Measurements from ENCODE around the gene KRT31. TPM values are rescaled to one million over a fixed set of nuclear protein-coding genes. Genes with fewer than 3 reads are reported as not detected.

KRT31 gene
- total and polyA plus RNA-seq, 12 donors = 0.01 TPM; not detected in 11

DNA sequence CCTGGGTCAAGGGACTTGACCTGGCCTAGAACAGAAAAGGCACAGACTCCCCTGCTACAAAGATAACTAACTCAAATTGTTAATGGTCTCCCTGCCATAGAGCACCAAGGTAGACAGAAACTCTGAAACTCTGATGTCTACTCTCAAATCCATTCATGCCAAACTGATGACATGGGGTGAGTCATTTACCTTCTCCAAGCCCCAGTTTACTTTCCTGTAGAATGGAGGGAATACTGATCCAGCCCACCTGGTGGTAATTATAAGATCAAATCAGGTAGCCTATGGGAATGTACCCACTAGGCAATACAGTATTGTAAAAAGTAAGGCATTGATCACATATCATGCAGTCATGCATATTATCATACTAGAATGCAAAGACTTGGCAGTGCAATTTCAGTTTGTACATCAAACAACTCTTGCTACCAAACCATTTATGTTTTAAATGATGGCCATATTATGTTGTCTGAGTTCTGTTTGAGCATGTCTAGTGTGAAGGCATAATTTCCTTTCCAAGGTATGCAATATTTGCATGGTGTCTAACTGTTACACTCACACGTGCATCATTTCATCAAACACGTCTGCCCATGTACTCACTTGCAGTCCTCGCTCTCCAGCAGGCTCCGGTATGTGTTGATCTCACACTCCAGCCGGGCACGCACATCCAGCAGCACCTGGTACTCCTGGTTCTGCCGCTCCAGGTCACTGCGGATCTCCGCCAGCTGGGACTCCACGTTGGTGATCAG is 3.0 kb downstream of the KRT31 start:
- Histone ChIP-seq H3K36me3 (no peaks in the 10 kb centered on the region), H3K27me3 (peaks cover 0 to 22% (median 0%) of the 10 kb centered on the region in 7 donors), H3K9me3 (no peaks in the 10 kb centered on the region), H3K4me1 (peaks cover 0 to 16% (median 12%) of the 10 kb centered on the region in 9 donors), H3K4me3 (no peak overlapping the region), H3K27ac (no peak overlapping the region)
- 92 to 94% methylated on average over 10 of the region's 10 CpGs for WGBS, 2 donors
- intact Hi-C loops (cut with DNase I) = loop anchor here in 1 of 10 donors (10.0 kb wide), 1 partner anchor 60 kb away; no protein-coding TSS in a partner anchor
- TF ChIP-seq CTCF (IDR thresholded peaks at IDR 0.05) = no peak
- ATAC-seq (no peak), DNase-seq (no peak)

GRCh38 chr17:41393826-41394225 is 3.6 kb downstream of the KRT31 start:
- peak in 1 of 8 donors; percentile 40 for ATAC-seq
- no peak for DNase-seq
- H3K27me3 ChIP-seq = peaks cover 0 to 22% (median 0%) of the 10 kb centered on the region in 7 donors
- no peaks in the 10 kb centered on the region for H3K9me3 ChIP-seq
- intact Hi-C loops (cut with DNase I) = loop anchor here in 1 of 10 donors (10.0 kb wide), 1 partner anchor 61 kb away; no protein-coding TSS in a partner anchor
- H3K27ac ChIP-seq = no peak overlapping the region
- no peak overlapping the region for H3K4me3 ChIP-seq
- TF ChIP-seq CTCF (IDR thresholded peaks at IDR 0.05) = no peak
- no peaks in the 10 kb centered on the region for H3K36me3 ChIP-seq
- H3K4me1 ChIP-seq = peaks cover 0 to 16% (median 12%) of the 10 kb centered on the region in 9 donors
- WGBS, 2 donors = 85 to 88% methylated on average over 10 of the region's 10 CpGs

- peak overlapping the region in 1 of 10 donors; percentile 22 for H3K27ac ChIP-seq
- peak; percentile 75 to 97 (median 92) for ATAC-seq
- H3K9me3 ChIP-seq = no peaks in the 10 kb centered on the region
- H3K4me1 ChIP-seq = peaks cover 0 to 16% (median 12%) of the 10 kb centered on the region in 9 donors
- 22 to 33% methylated on average over 5 of the region's 5 CpGs for WGBS, 2 donors
- peak; percentile 29 to 35 for DNase-seq
- H3K36me3 ChIP-seq = no peaks in the 10 kb centered on the region
- intact Hi-C loops (cut with DNase I) = loop anchor here in 1 of 10 donors (10.0 kb wide), 1 partner anchor 62 kb away; no protein-coding TSS in a partner anchor
- no peak for TF ChIP-seq CTCF (IDR thresholded peaks at IDR 0.05)
- no peak overlapping the region for H3K4me3 ChIP-seq
- peaks cover 0 to 18% (median 0%) of the 10 kb centered on the region in 7 donors for H3K27me3 ChIP-seq
Observed at GRCh38 chr17:41393294-41393693, 4.1 kb downstream of the KRT31 start.

DNA sequence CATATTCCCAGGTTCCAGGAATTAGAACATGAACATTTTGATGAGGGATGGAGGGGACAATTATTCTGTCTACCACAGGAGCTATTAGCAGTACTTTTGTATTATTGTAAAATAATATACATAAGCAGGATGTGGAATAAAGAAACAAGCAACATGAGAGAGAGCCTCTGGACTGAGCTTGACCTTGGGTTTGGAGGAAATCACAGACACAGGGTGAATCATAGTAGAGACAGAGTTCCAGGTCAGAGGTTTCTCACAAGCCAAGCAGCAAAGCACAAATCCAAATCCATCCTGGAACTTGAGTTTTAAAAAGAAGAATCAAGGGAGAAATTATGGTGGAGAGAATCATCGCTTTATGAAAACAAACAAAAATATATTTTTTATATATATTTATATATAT is 5.1 kb downstream of the KRT31 start:
- ATAC-seq (no peak), DNase-seq (no peak)
- no peak for TF ChIP-seq CTCF (IDR thresholded peaks at IDR 0.05)
- H3K27ac ChIP-seq = no peak overlapping the region
- peaks cover 0 to 16% (median 0%) of the 10 kb centered on the region in 7 donors for H3K27me3 ChIP-seq
- no peaks in the 10 kb centered on the region for H3K36me3 ChIP-seq
- no peak overlapping the region for H3K4me3 ChIP-seq
- peaks cover 0 to 16% (median 12%) of the 10 kb centered on the region in 9 donors for H3K4me1 ChIP-seq
- intact Hi-C loops (cut with DNase I) = loop anchor here in 1 of 10 donors (10.0 kb wide), 1 partner anchor 63 kb away; no protein-coding TSS in a partner anchor
- WGBS, 2 donors = 91 to 93% methylated on average over 1 of the region's 1 CpG
- H3K9me3 ChIP-seq = peaks cover 0 to 7% (median under 1%) of the 10 kb centered on the region in 11 donors

Data from heart right ventricle (tissue), 16 donors.